HG02798 (cell line): ENCODE data around the gene TIMP1.

ENCODE experiments used
- ATAC-seq: cut with Tn5 transposase; IDR thresholded peaks from one replicate; pipeline ENCODE4 v1.9.1; 2021; ENCODE audit warnings: mild to moderate bottlenecking; ENCODE audit not compliant: unreplicated experiment, poor library complexity

Gene TIMP1

GRCh38 chrX:47629419-47630200 lies 47.4 kb downstream of the TIMP1 start, which contains the start of gene CFP:
CFP (minus strand) TSS chrX:47629930; CDS start chrX:47629844, 86 bp downstream.
- no peak for ATAC-seq

GRCh38 chrX:47631676-47632075 lies 49.4 kb downstream of the TIMP1 start:
- ATAC-seq: no peak

- ATAC-seq: no peak
Measured at GRCh38 chrX:47632666-47633065, 50.4 kb downstream of the TIMP1 start.

- ATAC-seq: no peak
Measured at GRCh38 chrX:47633689-47634590, 51.7 kb downstream of the TIMP1 start.

- no peak for ATAC-seq
Measured at GRCh38 chrX:47634871-47635575, 52.8 kb downstream of the TIMP1 start.
